ENCODE results near the gene CTU2. TPM values are rescaled to one million over a fixed set of nuclear protein-coding genes. Genes with fewer than 3 reads are reported as not detected.

The CTU2 gene
- total RNA-seq, 1 experiment from 2014 or later = 24.8 TPM

- H3K4me1 ChIP-seq (ENCODE audit: control insufficient read depth, insufficient read depth, low read length) = peaks cover 36% of the 10 kb centered on the region
- in situ Hi-C loops (cut with HindIII; ENCODE audit: low pct_unique_long_range_greater_than_20kb, low sequenced_read_pairs) = no loop called here
- intact Hi-C loops (cut with micrococcal nuclease; ENCODE audit: unreplicated experiment) = no loop called here
- H3K27me3 ChIP-seq (ENCODE audit: control insufficient read depth, insufficient read depth, low read length) = no peaks in the 10 kb centered on the region
- DNase-seq (ENCODE audit: low read depth, low spot score) (no peak), ATAC-seq (no peak)
- H3K9me3 ChIP-seq (ENCODE audit: control insufficient read depth, insufficient read depth, low read depth, low read length) = no peaks in the 10 kb centered on the region
- no TSS peak for BruUV-seq (replicated peaks)
- H3K4me3 ChIP-seq (ENCODE audit: low read depth in 2 of 2, low read length in 2 of 2) = no peak overlapping the region
- POLR2A ChIA-PET = no interaction called here
- no peaks in the 10 kb centered on the region for H3K36me3 ChIP-seq (ENCODE audit: control insufficient read depth, insufficient read depth, low read length)
- no peak overlapping the region for H3K27ac ChIP-seq (ENCODE audit: low read length)
- CTCF ChIA-PET = interaction anchor here (0.7 kb wide), 1 partner anchor 17 kb away, joined by 4 read pairs; no protein-coding TSS in a partner anchor
- no peak for TF ChIP-seq CTCF (IDR thresholded peaks at IDR 0.05)
- no peak for TF ChIP-seq SIN3A (IDR thresholded peaks at IDR 0.05; ENCODE audit: borderline replicate concordance, insufficient read depth, low read depth, low read length)
- TF ChIP-seq, protein P1, sequence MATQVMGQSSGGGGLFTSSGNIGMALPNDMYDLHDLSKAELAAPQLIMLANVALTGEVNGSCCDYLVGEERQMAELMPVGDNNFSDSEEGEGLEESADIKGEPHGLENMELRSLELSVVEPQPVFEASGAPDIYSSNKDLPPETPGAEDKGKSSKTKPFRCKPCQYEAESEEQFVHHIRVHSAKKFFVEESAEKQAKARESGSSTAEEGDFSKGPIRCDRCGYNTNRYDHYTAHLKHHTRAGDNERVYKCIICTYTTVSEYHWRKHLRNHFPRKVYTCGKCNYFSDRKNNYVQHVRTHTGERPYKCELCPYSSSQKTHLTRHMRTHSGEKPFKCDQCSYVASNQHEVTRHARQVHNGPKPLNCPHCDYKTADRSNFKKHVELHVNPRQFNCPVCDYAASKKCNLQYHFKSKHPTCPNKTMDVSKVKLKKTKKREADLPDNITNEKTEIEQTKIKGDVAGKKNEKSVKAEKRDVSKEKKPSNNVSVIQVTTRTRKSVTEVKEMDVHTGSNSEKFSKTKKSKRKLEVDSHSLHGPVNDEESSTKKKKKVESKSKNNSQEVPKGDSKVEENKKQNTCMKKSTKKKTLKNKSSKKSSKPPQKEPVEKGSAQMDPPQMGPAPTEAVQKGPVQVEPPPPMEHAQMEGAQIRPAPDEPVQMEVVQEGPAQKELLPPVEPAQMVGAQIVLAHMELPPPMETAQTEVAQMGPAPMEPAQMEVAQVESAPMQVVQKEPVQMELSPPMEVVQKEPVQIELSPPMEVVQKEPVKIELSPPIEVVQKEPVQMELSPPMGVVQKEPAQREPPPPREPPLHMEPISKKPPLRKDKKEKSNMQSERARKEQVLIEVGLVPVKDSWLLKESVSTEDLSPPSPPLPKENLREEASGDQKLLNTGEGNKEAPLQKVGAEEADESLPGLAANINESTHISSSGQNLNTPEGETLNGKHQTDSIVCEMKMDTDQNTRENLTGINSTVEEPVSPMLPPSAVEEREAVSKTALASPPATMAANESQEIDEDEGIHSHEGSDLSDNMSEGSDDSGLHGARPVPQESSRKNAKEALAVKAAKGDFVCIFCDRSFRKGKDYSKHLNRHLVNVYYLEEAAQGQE (IDR thresholded peaks at IDR 0.05; ENCODE audit: insufficient read depth in 1 of 2, low read depth in 2 of 2, low read length in 1 of 2) = no peak
- no peak for TF ChIP-seq POLR2AphosphoS5 (IDR thresholded peaks at IDR 0.05; ENCODE audit: low read depth, low read length)
- TF ChIP-seq TCF7L2 (IDR thresholded peaks at IDR 0.05; ENCODE audit: low read depth, low read length) = no peak
These were observed 48.0 kb downstream of the CTU2 start for GRCh38 chr16:88754109-88754911.

DNA sequence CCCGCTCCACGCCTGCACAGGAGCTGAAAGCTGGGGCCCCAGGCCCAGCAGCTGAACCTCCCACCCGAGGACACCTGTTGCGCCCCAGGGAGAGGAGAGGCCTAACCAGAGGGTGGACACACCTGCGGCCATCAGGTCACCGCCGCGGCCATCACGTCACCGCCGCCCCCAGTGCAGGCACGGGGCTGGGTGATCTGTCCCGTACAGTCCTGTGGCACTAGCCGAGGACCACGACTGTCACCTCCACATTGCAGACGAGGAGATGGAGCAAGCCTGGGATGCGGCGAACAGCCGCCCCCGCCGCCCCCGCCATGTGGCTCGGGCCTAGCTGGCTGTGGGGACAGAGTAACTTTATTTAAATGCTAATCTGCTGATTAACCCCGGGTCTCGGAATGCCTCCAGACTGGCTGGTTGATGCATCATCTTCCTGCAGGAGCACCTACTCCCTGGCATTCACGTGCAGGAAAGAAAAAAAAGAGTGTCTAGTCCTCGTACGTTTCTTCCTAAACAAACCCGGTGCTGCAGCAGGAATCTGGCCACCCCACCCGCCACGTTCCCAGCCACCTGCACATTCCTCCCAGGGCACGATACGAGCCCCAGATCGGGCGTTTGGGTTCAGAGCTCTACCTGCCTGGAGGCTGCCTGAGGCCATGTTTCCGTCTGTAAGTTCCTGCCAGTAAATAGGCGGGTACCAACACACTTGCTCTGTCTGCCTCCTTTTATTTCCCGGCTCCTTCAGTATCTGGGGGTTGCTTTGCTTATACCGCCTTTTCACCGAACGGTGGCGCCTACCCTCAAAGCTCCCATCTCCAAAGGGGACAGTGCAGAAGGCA lies 48.8 kb downstream of the CTU2 start:
- TF ChIP-seq SIN3A (IDR thresholded peaks at IDR 0.05; ENCODE audit: borderline replicate concordance, insufficient read depth, low read depth, low read length) = no peak
- TF ChIP-seq POLR2AphosphoS5 (IDR thresholded peaks at IDR 0.05; ENCODE audit: low read depth, low read length) = no peak
- no peak for TF ChIP-seq CTCF (IDR thresholded peaks at IDR 0.05)
- TF ChIP-seq, protein P1 (IDR thresholded peaks at IDR 0.05; ENCODE audit: insufficient read depth in 1 of 2, low read depth in 2 of 2, low read length in 1 of 2) = no peak
- no peak for TF ChIP-seq TCF7L2 (IDR thresholded peaks at IDR 0.05; ENCODE audit: low read depth, low read length)
- peaks cover 45% of the 10 kb centered on the region for H3K4me1 ChIP-seq (ENCODE audit: control insufficient read depth, insufficient read depth, low read length)

More for the DNA sequence above, 48.8 kb downstream of the CTU2 start:
- ChIA-PET POLR2A (no interaction called here), CTCF (no interaction called here)
- no peaks in the 10 kb centered on the region for H3K27me3 ChIP-seq (ENCODE audit: control insufficient read depth, insufficient read depth, low read length)
- no peak overlapping the region for H3K27ac ChIP-seq (ENCODE audit: low read length)
- intact Hi-C loops (cut with micrococcal nuclease; ENCODE audit: unreplicated experiment) (no loop called here), in situ Hi-C loops (cut with HindIII; ENCODE audit: low pct_unique_long_range_greater_than_20kb, low sequenced_read_pairs) (no loop called here)
- no peak overlapping the region for H3K4me3 ChIP-seq (ENCODE audit: low read depth in 2 of 2, low read length in 2 of 2)
- ATAC-seq (0 out of 2 replicates have a peak, but pooled peaks have one; percentile 2), DNase-seq (ENCODE audit: low read depth, low spot score) (no peak)
- BruUV-seq (replicated peaks) = no TSS peak
- H3K36me3 ChIP-seq (ENCODE audit: control insufficient read depth, insufficient read depth, low read length) = no peaks in the 10 kb centered on the region
- no peaks in the 10 kb centered on the region for H3K9me3 ChIP-seq (ENCODE audit: control insufficient read depth, insufficient read depth, low read depth, low read length)
